Fibroblast of skin of left quadriceps (primary cell): ENCODE data around the gene GPR156.
"Not testable (repeated sequence)": the region's sequence is repeated elsewhere in the genome, so short reads cannot be mapped to it uniquely, and the experiment has no call there.

Experiments
- DNase-seq, 2 experiments: peaks; one replicate each; pipeline ENCODE4 v3.0.0-alpha.2; 2013; ENCODE audit warnings: low read depth in 2 of 2

The GPR156 gene

GRCh38 chr3:120274739-120275167, 10.3 kb downstream of the GPR156 start:
- DNase-seq, result no peak

- DNase-seq, result no peak
Observed at GRCh38 chr3:120272286-120272685, 12.7 kb downstream of the GPR156 start.

DNA sequence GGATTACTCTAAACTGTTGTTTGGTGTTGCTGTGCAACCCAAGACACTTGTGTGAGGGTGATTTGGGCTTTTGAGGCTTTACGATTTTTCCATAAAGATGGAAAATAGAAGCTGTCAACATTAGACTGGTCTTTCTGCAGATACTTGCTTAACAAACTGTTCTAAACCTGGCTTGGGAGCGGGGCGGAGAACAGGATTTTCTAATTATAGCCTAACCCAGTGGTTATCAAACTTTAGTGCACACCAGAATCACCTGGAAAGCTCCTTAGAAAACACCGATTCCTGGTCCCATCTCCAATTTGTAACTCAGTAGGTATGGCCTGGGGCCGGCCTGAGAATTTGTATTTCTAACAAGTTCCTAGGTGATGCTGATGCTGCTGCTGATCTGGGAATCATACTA, 19.0 kb downstream of the GPR156 start:
- DNase-seq, result no peak

DNA sequence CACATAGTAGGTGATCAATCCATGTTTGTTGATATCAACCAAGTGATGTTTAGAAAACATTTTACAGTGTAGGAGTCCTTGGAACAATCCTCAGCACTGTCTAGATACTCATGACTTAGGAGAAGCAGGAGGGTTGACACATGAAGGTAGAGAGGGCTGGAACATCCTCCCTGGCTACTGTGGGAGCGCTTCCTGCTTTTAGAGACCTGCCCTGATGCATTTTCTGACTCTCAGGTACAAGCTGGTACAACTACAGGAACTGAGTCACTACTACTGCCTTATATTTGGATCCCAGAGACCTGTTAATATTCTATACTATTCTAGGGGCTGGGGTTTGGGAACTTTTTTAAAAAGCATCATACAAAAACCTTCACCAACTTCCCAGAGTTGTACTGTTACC, 20.1 kb downstream of the GPR156 start:
- DNase-seq, result no peak

DNA sequence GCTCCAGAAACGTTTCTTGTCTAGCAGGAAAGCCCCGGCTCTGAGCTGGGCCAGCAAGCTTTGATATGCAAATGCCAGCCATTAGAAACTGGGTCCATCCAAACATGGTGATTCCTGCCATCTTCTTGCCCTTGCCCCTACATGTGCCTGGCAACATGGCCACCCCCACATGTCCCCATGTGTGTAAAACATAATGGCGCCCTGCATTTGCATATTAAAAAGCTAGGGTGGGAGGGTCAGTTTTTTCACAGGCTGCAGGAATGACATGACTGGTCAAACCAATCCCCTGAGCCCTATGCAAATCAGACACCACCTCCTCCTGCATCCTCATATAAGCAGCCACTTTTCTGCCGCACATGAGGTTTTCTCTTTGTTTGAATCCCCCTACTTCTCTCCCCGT, 21.2 kb downstream of the GPR156 start:
- DNase-seq, result no peak

- DNase-seq, result no peak
Observed at GRCh38 chr3:120258009-120258408, 27.0 kb downstream of the GPR156 start.

DNA sequence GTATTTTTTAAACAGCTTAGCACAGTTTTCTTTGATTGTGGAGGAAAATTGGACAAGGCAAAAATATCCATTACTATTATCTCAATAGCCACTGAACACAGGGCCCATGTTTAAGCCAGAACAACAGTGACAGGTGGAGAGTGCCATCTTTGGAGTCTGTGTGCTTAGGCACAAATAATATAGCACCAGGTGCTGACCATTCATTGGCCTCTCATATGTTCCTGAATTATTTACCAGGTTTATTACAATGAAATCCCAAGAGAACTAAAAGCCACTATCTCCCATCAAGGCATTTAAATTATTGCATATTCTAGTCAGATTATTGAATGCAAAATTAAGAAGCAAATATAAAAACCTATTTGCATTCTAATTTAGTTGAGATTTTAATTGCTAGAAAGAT, 39.6 kb downstream of the GPR156 start:
- DNase-seq, result no peak

DNA sequence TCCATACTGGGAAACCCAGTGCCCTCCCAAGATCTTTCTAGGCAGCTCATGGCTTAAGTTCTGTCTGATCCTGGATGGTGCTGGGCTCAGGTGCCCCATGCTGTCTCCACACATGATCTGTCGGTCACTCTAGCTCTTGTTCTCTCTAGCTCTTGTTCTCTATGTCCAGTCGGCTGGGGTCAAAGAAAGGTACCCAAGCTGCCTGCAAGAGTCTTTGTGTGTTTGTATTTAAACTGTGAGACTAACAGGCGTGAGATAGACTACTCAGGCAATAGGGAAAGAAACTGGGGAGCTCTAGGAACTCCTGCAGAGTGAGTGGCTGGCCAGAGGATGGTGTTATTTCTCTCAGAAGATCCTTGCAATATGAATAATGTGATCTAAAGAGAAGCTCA, 40.2 kb downstream of the GPR156 start:
- no peak for DNase-seq

DNA sequence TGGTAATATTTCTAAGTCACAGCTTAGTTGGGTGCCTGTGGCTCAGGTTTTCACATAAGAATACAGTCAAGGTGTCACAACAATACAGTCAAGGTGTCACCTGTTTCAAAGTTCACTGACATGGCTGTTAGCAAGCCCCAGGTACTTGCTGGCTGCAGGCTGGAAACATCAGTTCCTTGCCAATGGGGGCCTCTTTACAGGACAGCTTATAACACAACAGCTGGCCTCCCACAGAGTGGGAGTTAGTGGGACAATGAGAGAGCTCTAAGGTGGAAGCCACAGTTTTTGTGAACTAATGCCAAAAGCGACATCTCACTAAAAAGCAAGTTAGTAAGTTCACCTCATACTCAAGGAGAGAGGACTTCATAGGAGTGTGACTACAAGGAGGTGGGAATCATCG, 45.4 kb downstream of the GPR156 start:
- no peak for DNase-seq

GRCh38 chr3:120227710-120228347, 57.2 kb downstream of the GPR156 start:
- no peak for DNase-seq

DNA sequence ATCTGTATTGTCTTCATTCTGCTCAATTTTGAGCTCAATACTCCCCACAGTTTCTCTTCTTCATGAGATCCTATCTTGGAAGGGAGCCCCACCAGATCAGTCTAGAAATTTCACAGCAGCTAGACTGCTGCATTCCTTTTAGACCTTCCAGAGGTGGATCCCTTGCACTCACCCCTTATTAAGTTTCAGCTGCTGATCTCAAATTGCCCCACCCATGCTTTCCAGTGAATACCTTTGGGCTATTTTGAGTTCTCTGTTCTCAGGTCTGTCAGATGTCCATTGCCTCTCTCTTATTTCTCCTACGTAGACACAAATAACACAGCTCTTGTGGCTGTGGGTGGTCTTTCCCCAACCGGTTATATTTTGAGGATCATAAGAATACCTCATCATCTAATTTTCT, 60.8 kb downstream of the GPR156 start:
- DNase-seq, result no peak

DNA sequence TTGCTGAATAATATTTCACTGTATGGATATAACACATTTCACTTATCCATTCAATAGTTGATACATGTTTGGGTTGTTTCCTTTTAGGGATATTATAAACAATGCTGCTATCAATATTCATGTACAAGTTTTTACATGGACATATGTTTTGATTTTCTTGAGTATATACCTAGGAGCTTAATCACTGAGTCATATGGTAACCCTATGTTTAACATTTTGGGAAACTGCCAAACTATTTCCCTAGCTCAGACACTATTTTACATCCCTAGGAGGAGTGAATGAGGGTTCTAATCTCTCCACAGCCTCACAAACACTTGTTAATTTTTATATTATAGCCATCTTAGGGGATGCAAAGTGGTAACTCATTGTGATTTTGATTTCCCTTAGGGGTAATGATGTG, 66.0 kb downstream of the GPR156 start:
- DNase-seq, result peak in 1 of 2 experiments; percentile 16

DNA sequence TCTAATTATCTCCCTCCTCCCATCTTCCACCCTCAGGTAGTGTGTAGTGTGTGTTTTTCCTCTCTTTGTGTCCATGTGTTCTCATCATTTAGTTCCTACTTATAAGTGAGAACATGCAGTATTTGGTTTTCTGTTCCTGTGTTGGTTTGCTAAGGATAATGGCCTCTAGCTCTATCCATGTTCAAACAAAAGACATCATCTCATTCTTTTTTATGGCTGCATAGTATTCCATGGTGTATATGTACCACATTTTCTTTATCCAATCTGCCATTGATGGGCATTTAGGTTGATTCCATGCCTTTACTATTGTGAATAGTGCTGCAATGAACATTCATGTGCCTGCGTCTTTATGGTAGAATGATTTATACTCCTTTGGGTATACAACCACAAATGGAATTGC, 68.4 kb downstream of the GPR156 start:
- not testable (repeated sequence) for DNase-seq

GRCh38 chr3:120214176-120214575, 70.8 kb downstream of the GPR156 start:
- DNase-seq, result peak in 1 of 2 experiments; percentile 14

DNA sequence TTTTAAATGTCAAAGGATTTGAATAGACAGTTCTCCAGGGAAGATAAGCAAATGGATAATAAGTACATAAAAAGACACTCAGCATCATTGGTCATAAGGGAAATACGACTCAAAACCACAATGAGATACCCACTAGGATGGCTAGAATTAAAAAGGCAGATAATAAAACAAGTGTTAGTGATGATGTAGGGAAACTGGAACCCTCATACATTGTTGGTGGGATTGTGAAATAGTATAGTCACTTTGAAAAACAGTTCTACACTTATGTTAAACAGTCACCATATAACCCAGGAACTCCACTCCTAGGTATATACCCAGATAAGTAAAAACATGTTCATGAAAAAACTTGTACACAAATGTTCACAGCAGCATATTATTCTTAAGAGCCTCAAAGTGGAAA, 72.5 kb downstream of the GPR156 start:
- DNase-seq, result no peak

DNA sequence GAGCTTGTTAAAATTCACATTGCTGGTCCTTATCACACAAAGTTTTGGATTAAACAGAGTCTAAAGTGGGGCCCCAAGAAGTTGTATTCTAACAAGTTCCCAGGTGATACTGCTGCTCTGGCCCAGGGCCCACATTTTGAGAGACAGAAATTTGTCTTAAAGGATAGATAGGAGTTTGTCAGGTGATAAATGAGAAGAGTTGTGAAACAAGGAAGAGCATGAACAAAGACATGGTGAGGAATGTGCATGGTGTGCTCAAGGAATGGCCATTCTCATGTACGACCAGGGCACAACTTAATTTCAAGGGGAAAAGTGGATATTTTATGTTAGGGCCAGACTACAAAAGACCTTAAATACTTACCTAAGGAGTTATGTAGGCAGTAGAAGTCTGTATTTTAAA, 75.6 kb downstream of the GPR156 start:
- no peak for DNase-seq

DNA sequence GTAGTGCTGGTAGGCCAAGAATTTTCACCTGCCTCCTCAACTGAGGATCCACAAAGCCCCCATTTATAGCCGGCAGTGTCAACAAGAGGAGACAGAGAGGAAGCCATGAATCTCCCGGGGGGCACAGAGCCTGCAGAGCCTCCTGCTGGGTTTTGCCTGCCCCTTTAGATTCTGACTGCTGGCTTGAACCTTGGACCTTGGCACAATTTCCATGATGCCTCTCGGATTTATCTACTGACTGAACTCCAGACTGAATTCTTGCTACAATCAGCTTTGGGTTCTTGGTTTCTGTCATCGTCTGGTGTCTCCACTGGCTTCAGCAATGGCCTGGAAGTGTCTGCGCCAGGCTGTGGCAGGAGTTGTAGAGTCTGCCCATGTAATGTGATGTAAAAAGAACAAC, 80.7 kb downstream of the GPR156 start:
- no peak for DNase-seq

GRCh38 chr3:120203621-120204020, 81.4 kb downstream of the GPR156 start:
- DNase-seq, result no peak

GRCh38 chr3:120203016-120203415, 82.0 kb downstream of the GPR156 start:
- DNase-seq, result peak; percentile 79 to 82

- no peak for DNase-seq
Observed at GRCh38 chr3:120202363-120202762, 82.7 kb downstream of the GPR156 start.

DNA sequence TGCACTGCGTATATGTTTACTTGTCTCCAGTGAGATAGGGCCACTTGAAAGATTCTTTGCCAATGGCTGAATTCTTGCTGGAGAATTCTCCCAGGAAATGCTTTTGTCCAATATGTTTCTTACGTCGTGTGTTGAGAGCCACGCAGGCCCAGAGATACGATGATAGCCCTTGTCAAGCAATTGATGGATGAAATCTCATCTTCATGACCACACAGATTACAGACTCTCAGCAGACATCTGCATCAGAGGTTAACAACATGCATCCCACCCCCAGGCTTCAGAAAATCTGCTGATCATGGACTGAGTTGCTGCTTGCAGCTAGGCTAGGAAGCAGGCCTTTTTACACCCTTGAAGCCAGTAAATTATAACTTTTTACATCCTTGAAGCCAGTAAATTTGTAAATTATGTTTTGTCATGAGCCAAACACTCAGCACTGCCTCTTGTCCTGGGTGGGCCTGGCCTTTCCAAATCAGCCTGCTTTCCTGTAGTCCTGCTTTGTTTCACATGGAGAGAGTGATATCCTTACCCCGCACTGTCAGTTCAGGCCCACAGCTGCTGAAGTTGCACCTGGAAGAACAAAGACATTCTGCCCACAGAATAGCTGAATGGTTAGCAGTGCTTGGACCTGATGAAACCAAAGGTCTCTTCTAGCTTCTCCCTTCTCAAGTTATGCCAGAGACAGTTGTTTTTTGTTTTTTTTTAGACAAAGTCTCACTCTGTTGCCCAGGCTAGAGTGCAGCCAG, 84.4 kb downstream of the GPR156 start:
- DNase-seq, result no peak

DNA sequence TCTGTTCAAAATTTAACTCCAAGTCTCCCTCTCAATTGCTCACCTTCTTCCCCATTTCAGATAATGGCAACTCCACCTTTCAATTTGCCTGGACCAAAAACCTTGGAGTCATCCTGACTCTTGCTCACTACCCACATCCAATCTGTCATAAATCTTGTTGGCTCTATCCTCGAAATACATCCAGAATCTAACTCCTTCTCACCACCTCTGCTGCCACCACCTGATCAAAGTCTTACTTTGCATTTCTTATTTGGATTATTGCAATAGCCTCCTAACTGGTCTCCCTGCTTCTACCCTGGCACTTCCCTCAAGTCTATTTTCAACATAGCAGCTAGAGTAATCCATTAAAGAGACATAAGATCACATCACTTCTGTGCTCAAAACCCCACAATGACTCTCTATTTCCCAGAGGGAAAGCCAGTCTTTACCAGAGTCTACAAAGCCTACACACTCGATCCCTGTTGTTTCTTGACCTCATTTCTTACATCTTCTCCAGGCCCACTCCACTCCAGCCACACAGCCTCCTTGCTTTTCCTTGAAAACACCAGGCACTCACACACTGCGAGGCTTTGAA, 86.6 kb downstream of the GPR156 start:
- DNase-seq, result no peak

DNA sequence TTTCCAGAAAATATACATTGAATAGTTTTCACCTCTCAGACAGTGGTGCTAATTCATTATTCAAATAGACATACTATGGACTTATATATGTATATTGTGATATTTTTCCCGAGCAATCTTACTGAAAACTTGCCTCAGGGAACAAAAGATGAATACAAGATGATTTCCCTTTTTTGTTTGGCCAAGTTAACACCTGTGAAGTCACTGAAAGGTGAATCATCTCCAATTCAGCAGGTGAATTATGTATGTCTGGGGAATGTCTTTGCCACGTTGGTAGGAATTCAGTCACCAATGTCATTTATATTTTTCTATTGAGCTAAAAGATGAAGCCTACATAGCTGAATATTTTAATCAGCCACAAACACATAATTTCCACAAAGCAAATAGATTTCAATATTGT, 88.2 kb downstream of the GPR156 start:
- no peak for DNase-seq
